HepG2 (cell line): Measurements from ENCODE around the gene KBTBD2. TPM values are rescaled to one million over a fixed set of nuclear protein-coding genes. Genes with fewer than 3 reads are reported as not detected.

Experiments used
- DNMT3B ChIP-seq: conservative IDR thresholded peaks from 2 replicates; pipeline ENCODE4 v1.6.1; 2016; ENCODE audit warnings: missing biosample characterization, control low read depth
- ELF4 ChIP-seq: sonication (generic); formaldehyde crosslinking; IDR thresholded peaks from 2 replicates; pipeline ENCODE4 v1.5.0; 2020; ENCODE audit warnings: missing genetic modification reagents, mild to moderate bottlenecking, moderate library complexity, borderline replicate concordance
- HIVEP1 ChIP-seq: sonication (generic); formaldehyde crosslinking; IDR thresholded peaks from 2 replicates; pipeline ENCODE4 v1.4.0; 2020; ENCODE audit warnings: mild to moderate bottlenecking, missing genetic modification reagents
- JDP2 ChIP-seq: sonication (generic); formaldehyde crosslinking; IDR thresholded peaks from 2 replicates; pipeline ENCODE4 v1.8.1; 2022; ENCODE audit warnings: missing genetic modification reagents, borderline replicate concordance
- KAT2B ChIP-seq: fragments of 150-350 bp; IDR thresholded peaks from 2 replicates; pipeline ENCODE4 v1.6.1; 2014; ENCODE audit warnings: low read depth, low read length, borderline replicate concordance
- KMT2B ChIP-seq: IDR thresholded peaks from 2 replicates; pipeline ENCODE4 v1.6.1; 2016; ENCODE audit warnings: missing genetic modification reagents, missing compliant biosample characterization
- MTF1 ChIP-seq: sonication (generic); formaldehyde crosslinking; IDR thresholded peaks from 2 replicates; pipeline ENCODE4 v1.5.0; 2020; ENCODE audit warnings: missing genetic modification reagents
- RBFOX2 ChIP-seq: fragments of 200-400 bp; formaldehyde crosslinking; IDR thresholded peaks from 2 replicates; pipeline ENCODE4 v1.6.1; 2017; ENCODE audit warnings: low read depth, mild to moderate bottlenecking, low read length
- SETDB1 ChIP-seq: sonication (generic); formaldehyde crosslinking; IDR thresholded peaks from 2 replicates; pipeline ENCODE4 v1.5.1; 2020; ENCODE audit warnings: missing genetic modification reagents, mild to moderate bottlenecking, borderline replicate concordance
- ZBTB21 ChIP-seq: sonication (generic); formaldehyde crosslinking; IDR thresholded peaks from 2 replicates; pipeline ENCODE4 v1.4.0; 2020; ENCODE audit warnings: missing genetic modification reagents
- ZC3H13 ChIP-seq: sonication (generic); formaldehyde crosslinking; IDR thresholded peaks from 2 replicates; pipeline ENCODE4 v1.8.1; 2023; ENCODE audit warnings: mild to moderate bottlenecking, missing genetic modification reagents, moderate library complexity
- ZC3H4 ChIP-seq: sonication (generic); formaldehyde crosslinking; IDR thresholded peaks from 2 replicates; pipeline ENCODE4 v1.4.0; 2020; ENCODE audit warnings: missing genetic modification reagents, borderline replicate concordance
- ZFP62 ChIP-seq: sonication (generic); formaldehyde crosslinking; IDR thresholded peaks from 2 replicates; pipeline ENCODE4 v1.4.0; 2020; ENCODE audit warnings: missing genetic modification reagents
- ZNF234 ChIP-seq: sonication (generic); formaldehyde crosslinking; conservative IDR thresholded peaks from 2 replicates; pipeline ENCODE4 v1.5.1; 2020; ENCODE audit warnings: mild to moderate bottlenecking, missing genetic modification reagents
- ZNF331 ChIP-seq: sonication (generic); formaldehyde crosslinking; IDR thresholded peaks from 2 replicates; pipeline ENCODE4 v1.4.0; 2020; ENCODE audit warnings: missing genetic modification reagents
- ZNF343 ChIP-seq: sonication (generic); formaldehyde crosslinking; IDR thresholded peaks from 2 replicates; pipeline ENCODE4 v1.4.0; 2020; ENCODE audit warnings: mild to moderate bottlenecking, missing genetic modification reagents
- polyA plus RNA-seq, 8 experiments: library from polyadenylated mRNA; depleted of rRNA in 3 of 8; stranded (reverse) in 7 of 8; unstranded in 1 of 8; fragments of >200 nt; fragmentation: Illumina TruSeq in 4 of 8; extraction: Trizol in 4 of 8; gene quantifications; 2 replicates each; pipeline versions ENCODE4 v1.2.1 to v1.2.3, GENCODE V29; 2011 to 2016; ENCODE audit warnings: low read depth in 4 of 8, missing spikeins in 1 of 8, mixed read lengths in 1 of 8; ENCODE audit not compliant: insufficient read depth in 1 of 8
- total RNA-seq, 5 experiments: library from RNA; depleted of rRNA; stranded (reverse); fragments of >200 nt; fragmentation: Illumina TruSeq; extraction: Trizol; gene quantifications; 2 replicates each; pipeline ENCODE4 v1.2.3, GENCODE V29; 2016; ENCODE audit warnings: low read depth in 1 of 5
- TF ChIP-seq, protein P1 (sequence below): sonication (generic); formaldehyde crosslinking; IDR thresholded peaks from 2 replicates; pipeline ENCODE4 v1.4.0; 2020; ENCODE audit warnings: mild to moderate bottlenecking, low read depth, missing genetic modification reagents
- TF ChIP-seq, protein P2 (sequence below): IDR thresholded peaks from 2 replicates; pipeline ENCODE4 v1.6.1; 2016; ENCODE audit warnings: low read depth, missing genetic modification reagents, missing compliant biosample characterization
- TF ChIP-seq, protein P3 (sequence below): sonication (generic); formaldehyde crosslinking; IDR thresholded peaks from 2 replicates; pipeline ENCODE4 v1.4.0; 2020; ENCODE audit warnings: missing genetic modification reagents; ENCODE audit errors: not compliant biosample characterization
- TF ChIP-seq, protein P4 (sequence below): sonication (generic); formaldehyde crosslinking; IDR thresholded peaks from 2 replicates; pipeline ENCODE4 v1.4.0; 2020; ENCODE audit warnings: mild to moderate bottlenecking, missing genetic modification reagents

Gene KBTBD2
- total and polyA plus RNA-seq, 2 of the 13 experiments (the other 11 are each of a cell fraction or from before 2014, with no cell fraction given) = 24.0 to 25.2 TPM

DNA sequence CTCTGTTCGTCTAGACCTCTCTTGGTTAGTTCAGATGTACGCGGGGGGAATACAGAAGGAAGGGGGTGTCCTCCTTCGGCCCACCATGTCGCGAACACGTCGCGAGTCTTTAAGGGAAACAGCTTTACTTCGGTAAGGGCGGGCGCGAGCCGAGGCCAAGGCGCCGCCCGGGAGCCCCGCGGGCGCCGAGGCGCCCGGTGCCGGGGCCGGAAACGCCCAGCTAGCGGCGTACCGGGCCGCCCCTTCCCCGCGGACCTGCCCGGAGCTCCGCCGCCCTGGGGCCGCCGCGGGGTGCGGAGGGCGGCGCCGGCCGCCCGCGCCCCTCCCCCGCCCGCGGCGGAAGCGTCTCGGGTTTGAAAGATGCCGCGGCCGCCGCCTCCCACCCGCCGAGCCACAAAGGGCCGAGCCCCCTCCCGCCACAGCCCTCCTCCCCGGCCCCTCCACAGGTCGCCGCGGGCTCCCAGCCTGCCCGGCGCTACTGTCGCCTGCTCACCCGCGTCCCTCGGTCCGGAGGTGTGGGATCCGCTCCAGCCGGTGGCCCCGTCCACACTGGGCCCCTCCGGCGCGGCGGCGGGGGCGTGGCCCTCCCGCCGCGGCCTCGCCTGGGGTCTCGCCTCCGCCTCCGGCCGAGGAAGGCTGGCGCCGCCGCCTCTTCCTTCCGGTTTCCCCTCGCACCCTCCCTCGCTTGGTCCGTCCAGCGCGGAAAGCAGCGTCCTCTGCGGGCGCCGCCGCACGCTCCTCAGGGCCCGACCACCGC, at the start of gene KBTBD2 (continued):
- TF ChIP-seq, protein P1, sequence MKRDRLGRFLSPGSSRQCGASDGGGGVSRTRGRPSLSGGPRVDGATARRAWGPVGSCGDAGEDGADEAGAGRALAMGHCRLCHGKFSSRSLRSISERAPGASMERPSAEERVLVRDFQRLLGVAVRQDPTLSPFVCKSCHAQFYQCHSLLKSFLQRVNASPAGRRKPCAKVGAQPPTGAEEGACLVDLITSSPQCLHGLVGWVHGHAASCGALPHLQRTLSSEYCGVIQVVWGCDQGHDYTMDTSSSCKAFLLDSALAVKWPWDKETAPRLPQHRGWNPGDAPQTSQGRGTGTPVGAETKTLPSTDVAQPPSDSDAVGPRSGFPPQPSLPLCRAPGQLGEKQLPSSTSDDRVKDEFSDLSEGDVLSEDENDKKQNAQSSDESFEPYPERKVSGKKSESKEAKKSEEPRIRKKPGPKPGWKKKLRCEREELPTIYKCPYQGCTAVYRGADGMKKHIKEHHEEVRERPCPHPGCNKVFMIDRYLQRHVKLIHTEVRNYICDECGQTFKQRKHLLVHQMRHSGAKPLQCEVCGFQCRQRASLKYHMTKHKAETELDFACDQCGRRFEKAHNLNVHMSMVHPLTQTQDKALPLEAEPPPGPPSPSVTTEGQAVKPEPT (CRISPR knock-in tag) = no peak
- TF ChIP-seq JDP2 (no peak; the same call in 1 of the 2 replicates), ELF4 (CRISPR knock-in tag) (no peak), SETDB1 (no peak), ZNF234 (no peak), MTF1 (CRISPR knock-in tag) (no peak), RBFOX2 (peak; percentile 88), DNMT3B (CRISPR knock-in tag) (no peak), KMT2B (CRISPR knock-in tag) (0 out of 2 replicates have a peak, but pooled peaks have one; percentile 7), ZNF331 (no peak), KAT2B (no peak), HIVEP1 (no peak), ZC3H13 (CRISPR knock-in tag) (no peak; the same call in 1 of the 2 replicates), ZC3H4 (CRISPR knock-in tag) (no peak), ZFP62 (CRISPR knock-in tag) (no peak), ZBTB21 (CRISPR knock-in tag) (no peak), ZNF343 (no peak)
- TF ChIP-seq, protein P2, sequence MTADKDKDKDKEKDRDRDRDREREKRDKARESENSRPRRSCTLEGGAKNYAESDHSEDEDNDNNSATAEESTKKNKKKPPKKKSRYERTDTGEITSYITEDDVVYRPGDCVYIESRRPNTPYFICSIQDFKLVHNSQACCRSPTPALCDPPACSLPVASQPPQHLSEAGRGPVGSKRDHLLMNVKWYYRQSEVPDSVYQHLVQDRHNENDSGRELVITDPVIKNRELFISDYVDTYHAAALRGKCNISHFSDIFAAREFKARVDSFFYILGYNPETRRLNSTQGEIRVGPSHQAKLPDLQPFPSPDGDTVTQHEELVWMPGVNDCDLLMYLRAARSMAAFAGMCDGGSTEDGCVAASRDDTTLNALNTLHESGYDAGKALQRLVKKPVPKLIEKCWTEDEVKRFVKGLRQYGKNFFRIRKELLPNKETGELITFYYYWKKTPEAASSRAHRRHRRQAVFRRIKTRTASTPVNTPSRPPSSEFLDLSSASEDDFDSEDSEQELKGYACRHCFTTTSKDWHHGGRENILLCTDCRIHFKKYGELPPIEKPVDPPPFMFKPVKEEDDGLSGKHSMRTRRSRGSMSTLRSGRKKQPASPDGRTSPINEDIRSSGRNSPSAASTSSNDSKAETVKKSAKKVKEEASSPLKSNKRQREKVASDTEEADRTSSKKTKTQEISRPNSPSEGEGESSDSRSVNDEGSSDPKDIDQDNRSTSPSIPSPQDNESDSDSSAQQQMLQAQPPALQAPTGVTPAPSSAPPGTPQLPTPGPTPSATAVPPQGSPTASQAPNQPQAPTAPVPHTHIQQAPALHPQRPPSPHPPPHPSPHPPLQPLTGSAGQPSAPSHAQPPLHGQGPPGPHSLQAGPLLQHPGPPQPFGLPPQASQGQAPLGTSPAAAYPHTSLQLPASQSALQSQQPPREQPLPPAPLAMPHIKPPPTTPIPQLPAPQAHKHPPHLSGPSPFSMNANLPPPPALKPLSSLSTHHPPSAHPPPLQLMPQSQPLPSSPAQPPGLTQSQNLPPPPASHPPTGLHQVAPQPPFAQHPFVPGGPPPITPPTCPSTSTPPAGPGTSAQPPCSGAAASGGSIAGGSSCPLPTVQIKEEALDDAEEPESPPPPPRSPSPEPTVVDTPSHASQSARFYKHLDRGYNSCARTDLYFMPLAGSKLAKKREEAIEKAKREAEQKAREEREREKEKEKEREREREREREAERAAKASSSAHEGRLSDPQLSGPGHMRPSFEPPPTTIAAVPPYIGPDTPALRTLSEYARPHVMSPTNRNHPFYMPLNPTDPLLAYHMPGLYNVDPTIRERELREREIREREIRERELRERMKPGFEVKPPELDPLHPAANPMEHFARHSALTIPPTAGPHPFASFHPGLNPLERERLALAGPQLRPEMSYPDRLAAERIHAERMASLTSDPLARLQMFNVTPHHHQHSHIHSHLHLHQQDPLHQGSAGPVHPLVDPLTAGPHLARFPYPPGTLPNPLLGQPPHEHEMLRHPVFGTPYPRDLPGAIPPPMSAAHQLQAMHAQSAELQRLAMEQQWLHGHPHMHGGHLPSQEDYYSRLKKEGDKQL (CRISPR knock-in tag) = no peak
- TF ChIP-seq, protein P3, sequence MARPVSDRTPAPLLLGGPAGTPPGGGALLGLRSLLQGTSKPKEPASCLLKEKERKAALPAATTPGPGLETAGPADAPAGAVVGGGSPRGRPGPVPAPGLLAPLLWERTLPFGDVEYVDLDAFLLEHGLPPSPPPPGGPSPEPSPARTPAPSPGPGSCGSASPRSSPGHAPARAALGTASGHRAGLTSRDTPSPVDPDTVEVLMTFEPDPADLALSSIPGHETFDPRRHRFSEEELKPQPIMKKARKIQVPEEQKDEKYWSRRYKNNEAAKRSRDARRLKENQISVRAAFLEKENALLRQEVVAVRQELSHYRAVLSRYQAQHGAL (CRISPR knock-in tag) = no peak
- TF ChIP-seq, protein P4, sequence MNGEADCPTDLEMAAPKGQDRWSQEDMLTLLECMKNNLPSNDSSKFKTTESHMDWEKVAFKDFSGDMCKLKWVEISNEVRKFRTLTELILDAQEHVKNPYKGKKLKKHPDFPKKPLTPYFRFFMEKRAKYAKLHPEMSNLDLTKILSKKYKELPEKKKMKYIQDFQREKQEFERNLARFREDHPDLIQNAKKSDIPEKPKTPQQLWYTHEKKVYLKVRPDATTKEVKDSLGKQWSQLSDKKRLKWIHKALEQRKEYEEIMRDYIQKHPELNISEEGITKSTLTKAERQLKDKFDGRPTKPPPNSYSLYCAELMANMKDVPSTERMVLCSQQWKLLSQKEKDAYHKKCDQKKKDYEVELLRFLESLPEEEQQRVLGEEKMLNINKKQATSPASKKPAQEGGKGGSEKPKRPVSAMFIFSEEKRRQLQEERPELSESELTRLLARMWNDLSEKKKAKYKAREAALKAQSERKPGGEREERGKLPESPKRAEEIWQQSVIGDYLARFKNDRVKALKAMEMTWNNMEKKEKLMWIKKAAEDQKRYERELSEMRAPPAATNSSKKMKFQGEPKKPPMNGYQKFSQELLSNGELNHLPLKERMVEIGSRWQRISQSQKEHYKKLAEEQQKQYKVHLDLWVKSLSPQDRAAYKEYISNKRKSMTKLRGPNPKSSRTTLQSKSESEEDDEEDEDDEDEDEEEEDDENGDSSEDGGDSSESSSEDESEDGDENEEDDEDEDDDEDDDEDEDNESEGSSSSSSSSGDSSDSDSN (CRISPR knock-in tag) = no peak; the same call in 1 of the 2 replicates
